HG02973 (cell line): ENCODE measurements around the gene SND1.
"Not testable (repeated sequence)": the region's sequence is repeated elsewhere in the genome, so short reads cannot be mapped to it uniquely, and the experiment has no call there.

Experiments used
- ATAC-seq: cut with Tn5 transposase; IDR thresholded peaks from one replicate; pipeline ENCODE4 v1.9.1; 2021; ENCODE audit warnings: moderate library complexity; ENCODE audit not compliant: unreplicated experiment

SND1 gene

DNA sequence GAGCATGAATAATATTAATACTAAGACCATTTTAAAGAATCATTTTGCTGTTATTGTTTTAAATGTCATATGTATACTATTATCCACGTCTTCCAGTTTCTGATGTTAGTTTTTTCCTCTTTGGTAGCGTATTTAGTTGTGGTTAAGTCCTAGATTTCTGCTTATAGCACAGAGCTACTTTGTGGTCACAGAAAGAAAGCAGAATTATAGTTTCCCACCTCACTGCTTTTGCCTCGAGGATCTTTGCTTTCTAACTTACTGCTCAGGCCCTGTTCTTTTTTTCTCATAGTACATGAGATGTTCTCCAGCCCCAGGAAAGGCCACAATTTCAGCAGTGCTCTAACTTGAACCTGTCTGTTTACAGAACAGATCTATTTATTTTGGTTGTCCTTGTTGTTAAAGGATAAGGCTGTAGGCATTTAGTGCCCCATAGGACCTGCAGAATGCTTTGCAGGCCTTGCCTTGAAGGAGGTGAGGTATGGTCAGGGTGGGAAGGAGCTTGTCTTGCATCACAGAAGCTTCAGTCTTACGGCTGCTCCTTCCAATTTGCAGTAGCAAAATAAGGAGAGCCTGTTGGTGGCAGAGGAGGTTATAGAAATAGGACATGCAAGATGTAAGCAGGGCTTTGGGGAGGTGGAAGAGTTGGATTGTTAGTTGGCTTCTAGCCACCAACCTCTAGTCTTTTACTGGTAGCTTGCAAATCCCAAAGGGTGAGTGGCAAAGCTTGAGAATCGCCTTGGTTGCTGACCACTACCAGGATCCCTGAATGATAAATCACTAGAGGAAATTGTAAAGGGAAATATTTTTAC lies 250.1 kb downstream of the SND1 start:
- ATAC-seq: no peak

DNA sequence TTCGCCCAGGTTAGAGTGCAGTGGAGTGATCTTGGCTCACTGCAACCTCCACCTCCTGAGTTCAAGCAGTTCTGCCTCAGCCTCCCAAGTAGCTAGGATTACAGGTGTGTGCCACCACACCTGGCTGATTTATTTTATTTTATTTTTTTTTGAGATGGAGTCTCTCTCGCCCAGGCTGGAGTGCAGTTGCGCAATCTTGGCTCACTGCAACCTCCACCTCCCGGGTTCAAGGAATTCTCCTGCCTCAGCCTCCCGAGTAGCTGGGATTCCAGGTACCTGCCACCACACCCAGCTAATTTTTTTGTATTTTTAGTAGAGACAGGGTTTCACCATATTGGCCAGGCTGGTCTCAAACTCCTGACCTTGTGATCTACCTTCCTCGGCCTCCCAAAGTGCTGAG lies 250.8 kb downstream of the SND1 start:
- not testable (repeated sequence) for ATAC-seq

DNA sequence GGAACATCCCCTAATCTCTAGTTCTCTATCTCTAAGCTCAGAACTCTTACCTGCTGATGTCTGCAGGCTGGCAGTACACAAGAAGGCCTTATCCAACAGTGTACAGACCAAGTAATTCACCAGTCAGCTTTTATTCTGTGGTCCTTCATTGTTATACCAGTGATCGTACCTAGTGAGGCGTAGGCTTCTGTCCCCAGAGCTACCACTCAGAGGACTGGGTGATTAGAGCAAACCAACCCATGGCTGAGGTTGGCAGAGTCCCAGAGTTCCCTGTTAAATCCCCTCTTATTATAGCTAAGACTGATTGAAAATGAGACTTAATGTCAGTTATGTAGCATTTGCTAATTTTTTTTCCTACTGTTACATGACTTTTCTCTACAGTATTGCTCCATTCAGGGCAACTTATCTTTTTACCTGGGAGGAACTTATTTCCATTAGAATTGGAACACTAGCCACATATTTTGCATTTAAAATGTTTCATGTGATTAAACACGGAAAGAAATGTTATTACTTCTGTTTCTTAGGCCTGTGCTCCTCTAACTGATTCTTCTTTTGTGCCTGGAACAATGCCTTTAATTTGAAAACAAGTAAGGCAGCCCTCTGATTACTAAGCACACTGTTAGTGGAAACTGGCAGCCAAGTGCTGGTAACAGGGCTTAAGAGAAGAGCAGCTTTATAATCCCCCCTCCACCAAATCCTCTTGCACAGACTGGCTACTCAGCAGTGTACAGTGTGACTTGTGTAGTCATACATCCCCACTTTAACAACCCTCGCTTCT lies 252.1 kb downstream of the SND1 start:
- no peak for ATAC-seq

DNA sequence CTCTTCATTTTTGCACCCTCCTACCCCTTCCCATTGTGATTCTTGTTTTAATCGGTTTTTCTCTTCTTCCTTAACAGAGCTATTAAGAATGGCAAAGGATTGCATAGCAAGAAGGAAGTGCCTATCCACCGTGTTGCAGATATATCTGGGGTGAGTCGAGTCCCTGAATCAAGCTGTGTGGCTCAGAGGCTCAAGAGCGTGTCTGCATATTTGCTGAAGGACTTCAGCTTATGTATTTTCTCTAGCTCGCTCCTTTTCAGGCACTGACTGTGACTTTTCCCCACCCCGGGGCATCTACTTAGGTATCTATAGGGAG lies 252.6 kb downstream of the SND1 start:
- ATAC-seq: no peak

DNA sequence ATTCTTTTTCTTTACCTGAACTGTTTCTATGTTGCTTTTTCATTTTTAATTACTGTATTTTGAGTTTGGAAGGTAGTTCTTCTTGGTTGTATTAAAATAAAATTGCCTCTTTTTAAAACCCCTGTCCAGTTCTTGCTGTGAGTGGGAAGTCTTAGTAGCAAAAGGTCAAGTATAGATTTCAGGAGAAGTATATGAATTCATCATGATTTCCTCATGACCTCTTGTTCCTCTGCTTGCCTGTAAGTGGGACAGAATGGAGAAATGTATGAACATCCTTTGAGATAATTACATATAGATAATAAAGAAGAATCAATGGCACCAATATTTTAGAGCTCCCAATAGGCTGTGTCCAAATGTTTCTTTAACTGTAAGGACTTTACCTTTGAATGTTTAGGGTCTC lies 253.0 kb downstream of the SND1 start:
- ATAC-seq: no peak

DNA sequence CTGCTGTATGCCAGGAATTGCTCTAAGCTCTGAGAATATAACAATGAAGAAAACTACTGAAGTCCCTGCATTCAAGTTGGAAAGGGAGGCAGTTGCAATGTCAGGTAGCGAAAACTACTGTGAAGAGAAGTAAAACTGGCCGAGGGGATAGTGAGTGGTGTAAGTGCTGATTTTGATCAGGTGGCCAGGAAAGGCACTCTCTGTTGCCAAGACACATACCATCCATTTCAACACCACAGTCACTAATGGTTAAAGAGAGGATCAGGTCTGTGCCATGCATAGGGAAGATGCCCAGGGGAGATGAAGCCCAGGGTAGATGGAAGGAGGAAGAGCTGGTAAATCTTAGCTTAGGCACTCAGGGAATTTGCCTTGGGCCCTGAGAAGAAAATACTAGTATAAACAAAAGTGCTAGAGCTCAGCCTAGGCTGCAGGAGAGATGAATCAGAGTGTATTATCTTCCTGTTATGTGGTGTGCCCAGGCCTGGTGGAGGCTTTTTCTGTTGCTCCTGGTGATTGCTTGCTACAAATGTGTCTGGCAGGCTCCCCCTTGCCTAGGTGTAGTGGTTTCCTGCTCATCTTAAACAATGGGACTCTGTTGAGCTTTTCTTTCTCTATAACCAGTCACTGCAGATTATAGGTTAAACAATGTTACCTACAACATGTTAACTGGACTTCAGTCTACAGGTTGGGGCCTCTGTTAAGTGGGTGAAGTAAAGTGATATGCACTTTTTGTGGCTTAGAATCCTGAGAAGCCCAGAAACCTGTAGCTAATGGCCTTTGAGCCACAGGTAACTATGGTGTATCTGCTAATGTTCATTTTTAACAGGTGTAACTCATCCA lies 253.7 kb downstream of the SND1 start:
- ATAC-seq: no peak

DNA sequence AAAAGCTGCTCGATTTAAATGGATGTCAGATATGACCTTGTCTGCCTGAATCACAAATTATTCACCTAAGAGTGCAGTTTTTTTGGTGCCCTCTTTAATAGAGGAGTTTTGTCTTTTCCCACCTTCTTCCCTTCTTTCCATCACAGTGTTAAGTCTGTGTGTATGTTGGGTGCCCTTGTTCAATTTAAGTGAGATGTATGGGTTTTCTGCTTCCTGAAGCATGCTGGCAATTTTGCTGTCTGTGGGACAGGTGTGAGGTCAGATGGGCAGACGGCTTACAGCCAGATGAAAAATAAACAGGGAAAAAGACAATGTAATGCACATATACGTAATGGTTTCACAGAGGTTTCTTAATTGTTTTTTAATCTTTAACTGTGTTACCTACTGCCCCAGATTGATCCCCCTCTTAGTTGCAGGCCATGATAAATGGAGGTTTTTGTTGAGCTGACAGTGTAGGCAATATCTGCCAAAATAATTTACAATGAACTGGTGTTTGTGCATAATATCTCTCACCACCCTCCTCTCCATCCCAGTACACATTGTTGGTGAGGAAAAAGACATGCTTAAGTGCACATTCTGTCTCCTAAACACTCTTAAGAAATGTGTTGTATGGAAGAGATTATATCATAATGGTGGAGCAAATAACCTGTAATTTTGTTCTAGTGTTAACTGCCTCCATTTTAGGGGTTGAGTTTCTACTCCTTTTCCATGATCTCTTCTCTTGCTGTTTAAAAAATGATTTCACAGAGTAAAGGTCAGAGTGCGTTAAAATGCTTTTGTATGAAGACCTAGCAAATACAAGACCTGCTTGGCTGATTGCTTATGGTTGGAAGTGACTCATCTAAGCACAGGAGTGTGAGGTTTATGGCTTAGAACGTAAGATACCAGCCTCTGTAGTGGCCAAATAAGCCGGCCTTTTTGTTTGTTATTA lies 255.4 kb downstream of the SND1 start:
- ATAC-seq: no peak

DNA sequence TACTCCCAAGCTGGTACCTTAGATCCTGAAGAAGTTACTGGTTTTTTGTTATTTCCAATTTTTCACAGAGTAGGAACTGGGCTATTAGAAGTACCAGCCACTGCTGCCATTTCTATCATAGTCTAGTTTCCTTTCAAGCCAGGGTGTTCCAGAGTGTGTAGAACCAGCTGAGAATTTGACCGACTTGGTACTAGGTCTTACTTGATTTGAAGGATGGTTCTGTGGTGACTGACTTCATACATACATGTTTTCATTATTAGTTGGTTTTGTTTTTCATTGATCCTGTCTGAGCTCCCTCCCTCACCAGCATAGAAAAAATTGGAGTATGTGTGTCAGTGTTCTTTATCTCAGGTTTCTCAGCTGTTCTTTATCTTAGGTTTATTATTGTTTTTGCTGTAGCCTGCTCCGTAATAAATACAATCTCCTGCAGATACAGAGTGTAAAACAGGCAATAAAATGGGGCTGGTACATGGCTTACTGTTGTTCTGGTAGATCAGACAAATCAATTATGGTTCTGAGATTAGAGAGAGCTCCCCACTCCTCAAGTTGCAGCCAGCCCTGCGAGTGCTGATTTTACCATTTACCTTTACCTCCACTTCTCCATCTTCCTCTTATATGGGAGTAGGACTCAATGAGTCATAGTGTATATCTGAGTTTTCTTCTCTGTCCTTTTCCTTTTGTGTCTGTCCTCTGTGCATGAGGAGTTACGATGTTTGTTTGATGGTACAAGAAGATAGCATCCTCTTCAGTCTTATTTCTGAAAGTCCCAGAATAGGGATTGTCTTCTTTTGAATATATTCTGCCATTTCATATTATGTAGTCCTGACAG lies 256.6 kb downstream of the SND1 start:
- no peak for ATAC-seq

DNA sequence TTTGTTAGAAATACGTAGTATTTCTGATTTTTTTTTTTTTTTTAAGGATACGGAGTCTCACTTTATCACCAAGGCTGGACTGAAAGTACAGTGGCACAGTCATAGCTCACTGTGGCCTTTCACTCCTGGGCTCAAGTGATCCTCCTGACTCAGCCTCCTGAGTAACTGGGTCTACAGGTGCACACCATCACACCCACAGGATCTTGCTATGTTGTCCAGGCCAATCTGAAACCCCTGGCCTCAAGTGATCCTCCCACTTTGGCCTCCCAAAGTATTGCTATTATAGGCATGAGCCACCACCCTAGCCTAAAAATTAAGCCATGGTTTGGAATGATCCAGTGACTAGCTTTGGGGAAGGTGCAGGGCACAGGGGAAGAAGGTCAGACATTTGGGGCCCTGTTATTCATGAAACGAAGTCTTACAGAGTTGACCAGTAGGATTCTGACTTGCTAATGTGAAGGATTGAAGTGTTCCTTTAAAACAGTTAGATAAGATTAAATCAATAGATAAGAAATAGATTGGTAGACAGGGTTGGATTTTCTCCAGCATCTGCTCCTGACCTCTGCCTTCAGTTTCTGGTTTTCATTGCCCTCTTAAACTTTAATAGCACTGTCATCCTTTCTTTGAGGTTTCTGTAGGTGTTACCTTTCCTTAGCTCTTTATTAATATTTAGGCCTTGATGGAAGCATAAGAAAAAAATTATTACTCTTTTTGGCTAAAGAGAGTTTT lies 257.6 kb downstream of the SND1 start:
- ATAC-seq: no peak

DNA sequence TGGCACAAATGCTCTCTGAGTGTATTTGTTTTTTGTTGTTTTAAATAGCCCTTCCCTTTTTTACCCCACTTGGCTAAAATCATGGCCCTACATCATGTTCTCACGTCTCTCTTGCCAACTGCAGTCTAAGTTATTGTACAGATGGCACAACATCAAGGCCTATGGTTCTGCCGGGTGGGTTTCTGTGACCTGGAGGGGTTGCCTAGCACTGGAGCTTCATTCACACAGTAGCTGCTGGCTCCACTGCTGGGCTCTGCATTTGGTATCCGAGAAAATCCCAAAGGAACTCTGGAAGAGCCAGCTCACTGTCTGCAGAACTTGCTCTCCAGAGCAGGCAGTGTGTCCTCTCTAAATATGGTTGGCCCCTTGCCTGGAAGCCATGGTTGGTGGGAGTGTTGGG lies 258.7 kb downstream of the SND1 start:
- no peak for ATAC-seq

DNA sequence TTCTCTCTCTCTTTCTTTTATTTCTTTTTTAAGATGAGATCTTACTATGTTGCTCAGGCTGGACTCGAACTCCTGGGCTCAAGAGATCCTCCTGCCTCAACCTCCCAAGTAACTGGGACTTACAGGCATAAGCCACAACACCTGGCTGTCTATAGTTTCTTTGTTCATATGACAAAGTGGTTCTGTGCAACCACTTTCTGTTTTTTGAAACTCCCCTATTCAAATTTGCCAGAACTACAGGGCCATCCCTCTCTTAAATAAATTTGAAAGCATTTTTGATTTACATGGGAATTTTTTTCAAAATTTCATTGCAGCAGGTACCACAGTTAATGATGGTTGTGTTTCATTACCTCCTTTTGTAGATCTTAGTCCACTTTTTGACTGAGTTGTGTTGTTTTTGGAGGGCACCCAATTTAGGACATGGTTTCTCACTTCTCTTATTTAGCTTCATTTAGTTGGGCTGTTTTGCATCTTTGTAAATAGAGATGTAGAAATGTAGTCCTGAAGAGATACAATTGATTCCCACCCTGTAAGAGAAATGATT lies 260.0 kb downstream of the SND1 start:
- peak; percentile 78 for ATAC-seq

DNA sequence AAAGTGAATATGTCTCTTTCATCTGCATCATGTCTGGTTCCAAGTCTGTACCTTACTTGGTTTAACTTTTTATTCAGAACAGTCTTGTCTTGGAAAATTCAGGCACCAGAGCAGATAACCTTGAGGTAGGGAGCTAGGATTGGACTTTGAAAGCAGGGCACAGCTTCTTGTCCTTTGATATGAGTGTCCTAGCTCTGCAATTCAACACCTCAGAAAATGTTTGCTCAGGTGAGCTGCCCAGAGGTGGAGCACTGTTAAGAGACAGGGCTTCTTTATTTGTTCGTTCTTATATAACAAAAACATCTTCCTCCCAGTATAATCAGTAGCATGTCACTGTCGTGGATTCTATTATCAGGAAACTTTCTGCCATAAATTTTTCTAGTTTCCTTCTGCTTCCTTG lies 260.9 kb downstream of the SND1 start:
- ATAC-seq: no peak

DNA sequence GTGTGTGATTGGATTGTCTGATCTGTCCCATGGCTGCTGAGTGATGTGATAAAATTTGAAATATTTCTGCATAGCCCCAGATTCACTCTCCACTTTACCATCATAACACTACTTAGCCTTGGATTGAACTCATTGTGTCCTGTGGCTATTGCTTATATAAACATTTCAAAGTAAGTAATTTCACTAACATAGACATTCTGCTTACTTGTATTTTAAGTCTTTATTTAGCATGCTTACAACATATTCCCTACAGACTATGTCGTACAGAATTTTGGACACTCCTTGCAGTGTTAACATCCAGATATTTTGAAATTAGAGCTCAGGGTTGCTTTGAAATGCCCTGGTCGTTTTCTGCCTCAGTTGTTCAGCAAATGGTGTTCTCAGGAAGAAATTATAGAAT lies 261.7 kb downstream of the SND1 start:
- ATAC-seq: no peak

DNA sequence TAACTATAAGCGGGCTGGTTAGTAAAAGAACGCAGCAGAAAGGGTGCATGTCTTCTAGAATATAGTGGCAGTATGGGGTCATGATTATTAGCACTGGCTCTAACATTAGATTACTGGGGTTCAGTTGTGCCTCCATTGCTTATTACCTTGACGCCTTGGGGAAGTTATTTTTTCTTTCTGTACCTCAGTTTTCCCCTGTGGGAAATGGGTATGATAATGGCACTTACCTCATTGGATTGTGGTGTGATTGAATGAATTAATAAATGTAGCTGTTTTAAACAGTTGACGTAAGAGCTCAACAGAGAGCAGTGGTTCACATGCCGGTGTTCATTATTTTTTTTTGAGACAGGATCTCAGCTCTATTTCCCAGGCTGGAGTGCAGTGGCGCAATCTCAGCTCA lies 262.7 kb downstream of the SND1 start:
- ATAC-seq: no peak

DNA sequence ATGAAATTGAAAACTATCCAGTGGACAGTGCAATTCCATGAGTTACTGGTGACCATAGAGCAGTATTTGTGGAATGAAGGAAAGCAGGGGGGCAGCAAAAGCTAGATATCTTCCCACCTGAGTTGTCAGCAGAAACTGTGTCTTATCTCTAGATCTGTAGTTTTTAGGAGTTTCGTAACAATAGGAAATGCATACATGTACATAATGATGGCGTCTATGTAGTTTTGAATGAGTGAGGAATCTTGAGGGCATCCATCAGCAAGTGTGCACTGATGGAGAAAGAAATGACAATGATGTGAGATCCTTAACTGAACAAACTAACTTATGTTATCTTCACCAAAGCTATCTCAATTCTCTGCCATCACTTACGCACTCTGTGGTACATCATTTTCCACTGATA lies 264.7 kb downstream of the SND1 start:
- no peak for ATAC-seq

DNA sequence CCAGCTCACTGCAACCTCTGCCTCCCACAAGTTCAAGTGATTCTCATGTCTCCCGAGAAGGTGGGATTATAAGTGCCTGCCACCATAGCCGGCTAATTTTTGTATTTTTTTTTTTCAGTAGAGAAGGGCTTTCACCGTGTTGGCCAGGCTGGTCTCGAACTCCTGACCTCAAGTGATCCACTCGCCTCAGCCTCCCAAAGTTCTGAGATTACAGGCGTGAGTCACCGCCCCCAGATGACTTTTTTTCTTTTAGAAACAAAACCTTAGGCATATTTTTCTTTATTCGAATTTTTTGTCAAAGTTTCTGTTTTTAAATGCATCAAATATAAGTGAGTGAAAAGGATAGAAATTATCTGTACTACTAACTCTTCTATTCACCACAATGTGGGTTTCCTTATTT lies 266.1 kb downstream of the SND1 start:
- ATAC-seq: no peak

DNA sequence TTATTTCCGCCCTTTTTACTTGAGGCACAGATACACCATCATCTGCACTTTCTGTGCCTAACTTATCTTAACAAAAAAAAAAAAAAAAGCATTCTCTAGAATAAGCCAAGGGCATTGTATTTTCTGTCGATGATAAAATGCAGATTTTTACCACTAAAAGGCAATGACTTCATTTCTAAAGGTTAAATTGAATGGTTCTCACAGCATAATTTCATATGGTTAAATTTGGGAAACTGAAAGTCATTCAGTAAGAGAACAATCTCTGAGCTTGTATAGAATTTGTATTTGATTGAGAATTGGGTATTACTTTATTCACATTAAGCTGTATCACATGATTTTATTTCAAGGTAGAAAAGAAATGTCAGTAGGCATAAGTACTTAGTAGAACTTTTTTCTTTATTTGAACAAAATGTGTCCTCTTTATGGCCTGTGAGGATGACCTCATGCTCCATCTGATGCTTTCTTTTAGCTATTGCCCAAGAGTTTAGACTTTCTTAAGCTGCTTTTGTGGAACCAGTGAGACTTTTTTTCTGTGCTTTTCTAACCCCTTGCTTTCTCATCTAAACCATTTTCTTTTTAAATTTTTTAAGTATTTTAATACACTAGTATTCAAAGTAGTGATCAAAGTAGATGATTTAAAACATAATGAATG lies 268.9 kb downstream of the SND1 start:
- no peak for ATAC-seq

DNA sequence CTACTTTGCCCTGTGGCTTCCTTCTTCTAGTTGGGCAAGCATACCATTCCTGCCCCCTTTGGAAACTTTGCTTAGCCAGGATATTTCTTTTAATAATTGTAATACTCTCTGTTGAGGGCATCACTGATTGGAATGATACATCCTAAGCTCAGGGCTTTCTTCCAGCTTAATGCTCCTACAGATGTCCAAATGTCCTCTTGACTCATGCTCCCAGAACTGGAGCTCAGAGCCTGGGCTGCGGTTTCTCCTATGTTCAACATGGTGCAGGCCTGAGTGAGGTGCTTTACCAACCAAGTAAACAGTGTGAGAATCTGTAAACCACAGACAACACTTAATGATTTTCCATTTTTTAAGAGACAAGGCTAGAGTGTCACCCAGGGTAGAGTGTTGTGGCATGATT lies 270.7 kb downstream of the SND1 start:
- no peak for ATAC-seq
